AG10803 (cell line): ENCODE measurements around the gene KLHL29.

Experiments
- DNase-seq: peaks from one replicate; pipeline ENCODE4 v3.0.0; 2010; ENCODE audit warnings: low read depth
- H3K4me3 ChIP-seq: 2 replicates; pipeline ENCODE4 v1.5.1; 2011; ENCODE audit warnings: mild to moderate bottlenecking, low read length, control low read depth
- CTCF ChIP-seq: conservative IDR thresholded peaks from 2 replicates; pipeline ENCODE4 v1.5.1; 2011; ENCODE audit warnings: mild to moderate bottlenecking, low read length, control low read depth, inconsistent platforms

Gene KLHL29

GRCh38 chr2:23482188-23482587 is 97.2 kb downstream of the KLHL29 start:
- no peak for TF ChIP-seq CTCF
- no peak overlapping the region for H3K4me3 ChIP-seq
- no peak for DNase-seq

GRCh38 chr2:23482607-23483006 is 97.6 kb downstream of the KLHL29 start:
- no peak for TF ChIP-seq CTCF
- DNase-seq: no peak
- H3K4me3 ChIP-seq: no peak overlapping the region

- H3K4me3 ChIP-seq: no peak overlapping the region
- no peak for TF ChIP-seq CTCF
- no peak for DNase-seq
Observed at GRCh38 chr2:23483791-23484190, 98.8 kb downstream of the KLHL29 start.

- no peak overlapping the region for H3K4me3 ChIP-seq
- TF ChIP-seq CTCF: no peak
- no peak for DNase-seq
Observed at GRCh38 chr2:23484275-23484674, 99.3 kb downstream of the KLHL29 start.

- TF ChIP-seq CTCF: no peak
- no peak overlapping the region for H3K4me3 ChIP-seq
- no peak for DNase-seq
Observed at GRCh38 chr2:23484767-23485166, 99.8 kb downstream of the KLHL29 start.

GRCh38 chr2:23485261-23485660 is 100.3 kb downstream of the KLHL29 start:
- no peak for TF ChIP-seq CTCF
- no peak for DNase-seq

GRCh38 chr2:23485841-23486683 is 101.1 kb downstream of the KLHL29 start:
- TF ChIP-seq CTCF: no peak
- H3K4me3 ChIP-seq: no peak overlapping the region
- DNase-seq: no peak

More at GRCh38 chr2:23485261-23485660, 100.3 kb downstream of the KLHL29 start:
- H3K4me3 ChIP-seq: no peak overlapping the region
